BE2C (cell line): ENCODE measurements around the gene SYT4.

Source experiments
- DNase-seq: peaks from one replicate; pipeline ENCODE4 v3.0.0-alpha.2; 2020
- H3K27me3 ChIP-seq: fragments of 250-450 bp; sonication (Bioruptor Pico); 2 replicates; pipeline ENCODE4 v1.5.1; 2020; ENCODE audit warnings: mild to moderate bottlenecking
- H3K36me3 ChIP-seq: fragments of 250-450 bp; sonication (Bioruptor Pico); 2 replicates; pipeline ENCODE4 v1.5.1; 2020; ENCODE audit warnings: mild to moderate bottlenecking
- H3K4me1 ChIP-seq: fragments of 250-450 bp; sonication (Bioruptor Pico); 2 replicates; pipeline ENCODE4 v1.5.1; 2020
- H3K4me3 ChIP-seq: 2 replicates; pipeline ENCODE4 v1.5.1; 2011; ENCODE audit warnings: low read depth, low read length
- H3K9me3 ChIP-seq: fragments of 250-450 bp; sonication (Bioruptor Pico); 2 replicates; pipeline ENCODE4 v1.5.1; 2020
- TF ChIP-seq, protein P1 (sequence below): IDR thresholded peaks from 2 replicates; pipeline ENCODE4 v1.5.1; 2012; ENCODE audit warnings: mild to moderate bottlenecking, low read depth, low read length

Gene SYT4

DNA sequence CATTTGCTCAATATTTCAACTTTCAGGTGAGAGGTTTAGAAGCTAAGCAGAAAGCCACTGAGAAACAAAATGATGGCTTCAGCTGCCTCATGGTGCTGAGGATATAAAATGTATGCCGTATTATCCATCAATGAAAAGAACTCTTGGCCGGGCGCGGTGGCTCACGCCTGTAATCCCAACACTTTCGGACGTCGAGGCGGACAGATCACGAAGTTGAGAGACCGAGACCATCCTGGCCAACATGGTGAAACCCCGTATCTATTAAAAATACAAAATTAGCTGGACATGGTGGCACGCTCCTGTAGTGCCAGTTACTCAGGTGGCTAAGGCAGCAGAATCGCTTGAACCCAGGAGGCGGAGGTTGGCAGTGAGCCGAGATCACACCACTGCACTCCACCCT lies 6.0 kb upstream of the SYT4 start:
- H3K4me1 ChIP-seq, result no peaks in the 10 kb centered on the region
- H3K27me3 ChIP-seq, result no peaks in the 10 kb centered on the region
- no peaks in the 10 kb centered on the region for H3K9me3 ChIP-seq
- H3K36me3 ChIP-seq, result no peaks in the 10 kb centered on the region
- DNase-seq, result no peak
- TF ChIP-seq, protein P1, sequence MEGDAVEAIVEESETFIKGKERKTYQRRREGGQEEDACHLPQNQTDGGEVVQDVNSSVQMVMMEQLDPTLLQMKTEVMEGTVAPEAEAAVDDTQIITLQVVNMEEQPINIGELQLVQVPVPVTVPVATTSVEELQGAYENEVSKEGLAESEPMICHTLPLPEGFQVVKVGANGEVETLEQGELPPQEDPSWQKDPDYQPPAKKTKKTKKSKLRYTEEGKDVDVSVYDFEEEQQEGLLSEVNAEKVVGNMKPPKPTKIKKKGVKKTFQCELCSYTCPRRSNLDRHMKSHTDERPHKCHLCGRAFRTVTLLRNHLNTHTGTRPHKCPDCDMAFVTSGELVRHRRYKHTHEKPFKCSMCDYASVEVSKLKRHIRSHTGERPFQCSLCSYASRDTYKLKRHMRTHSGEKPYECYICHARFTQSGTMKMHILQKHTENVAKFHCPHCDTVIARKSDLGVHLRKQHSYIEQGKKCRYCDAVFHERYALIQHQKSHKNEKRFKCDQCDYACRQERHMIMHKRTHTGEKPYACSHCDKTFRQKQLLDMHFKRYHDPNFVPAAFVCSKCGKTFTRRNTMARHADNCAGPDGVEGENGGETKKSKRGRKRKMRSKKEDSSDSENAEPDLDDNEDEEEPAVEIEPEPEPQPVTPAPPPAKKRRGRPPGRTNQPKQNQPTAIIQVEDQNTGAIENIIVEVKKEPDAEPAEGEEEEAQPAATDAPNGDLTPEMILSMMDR, result no peak
- no peak overlapping the region for H3K4me3 ChIP-seq

DNA sequence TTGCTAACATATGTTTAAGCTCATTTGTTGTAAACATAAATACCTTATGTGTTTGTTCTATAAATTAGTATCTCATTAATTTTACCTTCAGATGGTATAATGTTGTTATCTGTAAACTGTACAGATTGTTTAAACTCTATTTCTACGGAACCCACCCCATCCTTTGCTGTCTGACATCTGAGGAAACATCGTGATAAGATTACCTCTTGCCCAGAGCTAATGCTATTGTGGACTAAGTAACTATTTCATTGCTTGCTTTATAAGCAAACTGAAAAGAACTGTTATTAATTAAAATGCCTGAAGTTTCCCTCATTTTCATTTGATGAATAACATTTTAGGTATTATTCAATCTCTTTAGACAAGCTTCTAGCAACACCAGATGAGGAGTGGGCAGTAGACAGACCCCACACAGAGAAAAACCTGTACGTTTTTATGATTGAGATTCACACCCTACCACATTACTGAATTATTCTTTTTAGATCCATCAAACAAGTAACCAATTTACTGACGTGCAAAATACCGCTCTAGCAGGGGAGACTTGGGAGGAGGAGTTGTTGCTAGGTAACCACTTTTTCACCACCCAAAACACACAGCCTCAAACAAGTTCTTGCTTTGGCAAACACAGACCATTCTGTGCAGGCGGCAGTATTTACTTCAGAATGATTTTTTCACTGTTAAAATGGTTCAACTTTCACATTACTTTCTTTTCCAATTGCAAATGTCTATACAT lies 1.9 kb upstream of the SYT4 start:
- H3K4me1 ChIP-seq, result no peaks in the 10 kb centered on the region; the same call in 1 of the 2 replicates
- DNase-seq, result peak; percentile 36
- no peaks in the 10 kb centered on the region for H3K27me3 ChIP-seq
- TF ChIP-seq, protein P1, result no peak
- H3K9me3 ChIP-seq, result no peaks in the 10 kb centered on the region
- peak overlapping the region; percentile 18; the same call in 1 of the 2 replicates for H3K4me3 ChIP-seq
- H3K36me3 ChIP-seq, result no peaks in the 10 kb centered on the region

DNA sequence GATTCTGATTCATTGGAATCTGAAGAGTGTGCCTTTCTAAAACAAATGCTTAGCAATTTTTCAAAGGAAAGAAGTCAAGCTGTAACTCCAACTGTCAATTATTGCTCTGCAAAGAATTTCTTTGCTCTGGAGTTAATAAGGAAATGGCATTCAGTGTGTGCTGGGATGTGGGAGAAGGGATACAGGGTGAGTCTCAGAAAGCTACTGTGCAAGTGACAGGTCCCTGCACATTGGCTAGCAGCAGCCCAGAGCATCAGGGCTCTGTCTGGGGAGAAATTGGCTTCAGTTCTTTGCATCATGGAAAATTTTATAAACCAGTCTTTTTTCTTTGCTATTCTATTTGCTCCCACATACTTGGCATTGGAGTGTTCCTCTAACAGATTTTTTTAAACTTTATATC lies 1.1 kb upstream of the SYT4 start:
- TF ChIP-seq, protein P1, result no peak
- no peak overlapping the region for H3K4me3 ChIP-seq
- no peaks in the 10 kb centered on the region for H3K27me3 ChIP-seq
- no peaks in the 10 kb centered on the region for H3K9me3 ChIP-seq
- DNase-seq, result peak; percentile 19
- H3K36me3 ChIP-seq, result no peaks in the 10 kb centered on the region
- H3K4me1 ChIP-seq, result no peaks in the 10 kb centered on the region; the same call in 1 of the 2 replicates

DNA sequence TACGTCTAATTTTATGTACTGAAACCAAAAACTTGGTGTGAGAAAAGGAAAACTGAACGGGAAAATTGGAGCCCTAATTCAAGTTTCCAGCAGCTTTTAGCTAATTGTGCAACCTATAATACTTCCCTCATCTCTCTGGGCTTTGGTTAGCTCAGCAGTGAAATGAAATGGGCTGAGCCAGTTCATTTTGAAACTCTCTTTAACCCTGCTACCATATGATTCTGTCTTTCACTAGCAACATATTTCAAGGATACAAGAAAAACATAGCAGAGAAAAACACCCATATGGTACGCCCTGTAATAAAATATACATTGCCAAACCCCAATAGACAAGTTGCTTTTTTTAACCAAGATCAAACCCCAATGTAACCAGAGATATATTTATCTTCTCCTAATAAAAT lies 799 bp downstream of the SYT4 start:
- H3K27me3 ChIP-seq, result no peaks in the 10 kb centered on the region
- peak overlapping the region; percentile 67 for H3K4me3 ChIP-seq
- no peaks in the 10 kb centered on the region; the same call in 1 of the 2 replicates for H3K4me1 ChIP-seq
- no peaks in the 10 kb centered on the region for H3K9me3 ChIP-seq
- TF ChIP-seq, protein P1, result no peak
- no peaks in the 10 kb centered on the region for H3K36me3 ChIP-seq
- DNase-seq, result no peak

DNA sequence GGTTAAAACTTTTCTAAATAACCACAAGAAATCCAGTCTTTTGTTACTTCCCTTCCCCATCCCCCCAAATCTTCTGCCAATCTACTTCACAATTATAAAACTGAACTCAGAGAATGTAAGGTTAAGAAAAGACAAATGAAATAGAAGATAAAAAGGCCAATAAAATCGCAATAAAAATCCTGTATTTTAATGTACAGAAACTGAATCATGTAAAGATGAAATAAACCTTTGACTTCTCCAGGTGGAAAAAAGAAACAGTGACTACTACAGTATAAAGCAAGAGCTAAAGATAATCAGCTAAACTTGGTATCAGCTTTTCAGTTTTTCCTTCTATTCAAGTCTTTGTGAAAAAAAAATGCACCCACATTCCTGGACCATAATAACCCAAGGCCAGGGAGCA lies 1.7 kb downstream of the SYT4 start:
- Histone ChIP-seq H3K27me3 (no peaks in the 10 kb centered on the region), H3K4me3 (peak overlapping the region; percentile 67), H3K9me3 (no peaks in the 10 kb centered on the region), H3K4me1 (no peaks in the 10 kb centered on the region; the same call in 1 of the 2 replicates), H3K36me3 (no peaks in the 10 kb centered on the region; the same call in 1 of the 2 replicates)
- TF ChIP-seq, protein P1, result no peak
- no peak for DNase-seq

DNA sequence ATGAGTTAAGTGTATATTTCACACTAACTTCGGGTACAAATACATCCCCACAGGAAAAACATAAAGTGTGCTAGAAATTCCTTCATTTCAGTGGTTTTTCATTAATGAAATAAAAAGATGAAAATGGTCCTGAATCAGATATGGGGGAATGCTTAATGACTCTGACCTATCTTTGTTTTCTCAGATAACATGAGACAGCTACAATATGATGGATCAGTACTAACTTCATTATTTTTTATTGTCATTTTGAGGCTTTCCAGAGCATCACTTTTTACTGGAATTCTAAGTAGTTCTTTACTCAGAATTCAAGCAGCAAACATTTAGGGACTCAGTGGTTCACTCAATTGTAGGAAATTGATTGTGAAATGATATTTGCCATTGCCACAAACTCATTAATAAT lies 2.8 kb downstream of the SYT4 start:
- H3K9me3 ChIP-seq, result no peaks in the 10 kb centered on the region
- no peak overlapping the region for H3K4me3 ChIP-seq
- no peak for DNase-seq
- TF ChIP-seq, protein P1, result no peak
- H3K36me3 ChIP-seq, result no peaks in the 10 kb centered on the region; the same call in 1 of the 2 replicates
- no peaks in the 10 kb centered on the region; the same call in 1 of the 2 replicates for H3K4me1 ChIP-seq
- no peaks in the 10 kb centered on the region for H3K27me3 ChIP-seq
